Pancreas (tissue), 10 donors: ENCODE results near the gene MRPS33. TPM values are rescaled to one million over a fixed set of nuclear protein-coding genes. Genes with fewer than 3 reads are reported as not detected.

Experiments used
- ATAC-seq, 4 donors: fragments of 200-7000 bp; cut with Tn5 transposase; one replicate each; pipeline versions ENCODE4 v1.8.0 to v1.9.1; 2020; ENCODE audit warnings: mild to moderate bottlenecking in 4 of 4, moderate library complexity in 4 of 4
- DNase-seq, 6 donors: peaks; one replicate each; pipeline ENCODE4 v3.0.0-alpha.2; 2020
- FAIRE-seq: peaks from 2 replicates; lab custom pipeline; 2012; peaks lifted over from hg19 to GRCh38; lab: Jason Lieb, UNC
- H3K27ac ChIP-seq, 4 donors: fragments of 200-600 bp; sonication (generic); 1 replicate in 3 of 4; 2 replicates in 1 of 4; pipeline versions ENCODE4 v1.5.0 to v1.8.0; 2020
- H3K27me3 ChIP-seq, 4 donors: fragments of 200-600 bp; one replicate each; pipeline ENCODE4 v1.8.0; 2021
- H3K36me3 ChIP-seq, 3 donors: fragments of 200-600 bp; sonication (generic) in 1 of 3; one replicate each; pipeline versions ENCODE4 v1.5.0 to v1.8.0; 2020 to 2021
- H3K4me1 ChIP-seq, 3 donors: fragments of 200-600 bp; one replicate each; pipeline ENCODE4 v1.8.0; 2021
- H3K4me3 ChIP-seq, 4 donors: fragments of 200-600 bp; sonication (generic) in 2 of 4; one replicate each; pipeline versions ENCODE4 v1.5.0 to v1.8.0; 2020 to 2021
- H3K9me3 ChIP-seq, 4 donors: fragments of 200-600 bp; one replicate each; pipeline ENCODE4 v1.8.0; 2021
- WGBS, 2 donors: extraction: QIAGEN DNeasy Blood & Tissue Kit; methylation state at CpG; one replicate each; pipeline ENCODE4 v1.1.7; 2013; 5-methylcytosine and 5-hydroxymethylcytosine counted together
- intact Hi-C, 3 donors: fragments of 100-400 bp; cut with DNase I; formaldehyde crosslinking; loops; one replicate each; pipeline versions ENCODE4 v1.11.1 to v1.14.2; 2022
- polyA plus RNA-seq, 2 donors: library from polyadenylated mRNA; stranded (reverse); fragments of 200-250 nt; gene quantifications; one replicate each; pipeline ENCODE4 v1.2.3, GENCODE V29; 2013
- total RNA-seq, 6 donors: library from RNA; stranded (reverse); fragmentation: NEBNext Ultra II Directional in 4 of 6; extraction: Animal tissue kit (Norgen Biotek cat#: 25700) in 4 of 6; gene quantifications; one replicate each; pipeline versions ENCODE4 v1.2.1 to v1.2.4, GENCODE V29; 2021 to 2023
- TF ChIP-seq, protein P1 (sequence below), 4 donors: fragments of 200-600 bp; sonication (generic) in 3 of 4; IDR thresholded peaks; one replicate each; pipeline versions ENCODE4 v1.5.0 to v1.8.0; 2021; ENCODE audit warnings: antibody characterized with exemption in 4 of 4
- donor health status: healthy with polysubstance abuse.
- donor health status: DM: no; HTN: no; CAD: no; lungs with moderate emphysema.
- donor health status: DM: no; HTN: no; CAD: no.
- donor health status: control.
- donor health status: control.
- donor health status: Bipolar disorder and iron deficiency.
- donor health status: DM: yes; HTN: yes; CAD: no.
- donor health status: DM: no; HTN: no; CAD: no.
- donor health status: DM: no; HTN: no; CAD: no.
- donor health status: DM: yes; HTN: yes; CAD: no.

MRPS33 gene
- total and polyA plus RNA-seq, 8 donors: 19.6 to 44.9 (median 28.3) TPM

DNA sequence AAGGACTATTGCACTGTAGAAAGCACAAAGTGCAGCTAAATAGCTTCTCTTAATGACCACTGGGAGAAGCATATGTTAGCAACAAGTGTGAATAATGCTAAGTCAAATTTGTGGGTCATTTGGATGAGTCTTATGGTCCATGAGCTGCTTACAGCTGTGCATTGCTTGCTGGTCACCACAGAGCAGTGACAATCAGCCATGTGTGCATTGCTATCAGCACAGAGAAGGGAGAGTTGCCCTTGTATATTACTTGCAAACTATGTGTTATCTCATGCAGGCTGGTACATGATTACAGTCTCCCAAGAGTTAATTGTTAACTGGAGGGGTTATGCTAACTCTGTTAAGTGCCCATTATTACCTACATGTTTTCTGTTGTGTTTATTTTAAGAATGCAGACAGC, 25.7 kb downstream of the MRPS33 start:
- FAIRE-seq (no peak), ATAC-seq (peak; percentile 34 to 71 (median 55)), DNase-seq (no peak)
- intact Hi-C loops: no loop called here
- no peaks in the 10 kb centered on the region for H3K36me3 ChIP-seq
- H3K27ac ChIP-seq: no peak overlapping the region
- peaks cover 13% of the 10 kb centered on the region in 3 donors for H3K4me1 ChIP-seq
- H3K9me3 ChIP-seq: no peaks in the 10 kb centered on the region
- TF ChIP-seq, protein P1, sequence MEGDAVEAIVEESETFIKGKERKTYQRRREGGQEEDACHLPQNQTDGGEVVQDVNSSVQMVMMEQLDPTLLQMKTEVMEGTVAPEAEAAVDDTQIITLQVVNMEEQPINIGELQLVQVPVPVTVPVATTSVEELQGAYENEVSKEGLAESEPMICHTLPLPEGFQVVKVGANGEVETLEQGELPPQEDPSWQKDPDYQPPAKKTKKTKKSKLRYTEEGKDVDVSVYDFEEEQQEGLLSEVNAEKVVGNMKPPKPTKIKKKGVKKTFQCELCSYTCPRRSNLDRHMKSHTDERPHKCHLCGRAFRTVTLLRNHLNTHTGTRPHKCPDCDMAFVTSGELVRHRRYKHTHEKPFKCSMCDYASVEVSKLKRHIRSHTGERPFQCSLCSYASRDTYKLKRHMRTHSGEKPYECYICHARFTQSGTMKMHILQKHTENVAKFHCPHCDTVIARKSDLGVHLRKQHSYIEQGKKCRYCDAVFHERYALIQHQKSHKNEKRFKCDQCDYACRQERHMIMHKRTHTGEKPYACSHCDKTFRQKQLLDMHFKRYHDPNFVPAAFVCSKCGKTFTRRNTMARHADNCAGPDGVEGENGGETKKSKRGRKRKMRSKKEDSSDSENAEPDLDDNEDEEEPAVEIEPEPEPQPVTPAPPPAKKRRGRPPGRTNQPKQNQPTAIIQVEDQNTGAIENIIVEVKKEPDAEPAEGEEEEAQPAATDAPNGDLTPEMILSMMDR (IDR thresholded peaks at IDR 0.05): no peak
- no peaks in the 10 kb centered on the region for H3K27me3 ChIP-seq
- no peak overlapping the region for H3K4me3 ChIP-seq

DNA sequence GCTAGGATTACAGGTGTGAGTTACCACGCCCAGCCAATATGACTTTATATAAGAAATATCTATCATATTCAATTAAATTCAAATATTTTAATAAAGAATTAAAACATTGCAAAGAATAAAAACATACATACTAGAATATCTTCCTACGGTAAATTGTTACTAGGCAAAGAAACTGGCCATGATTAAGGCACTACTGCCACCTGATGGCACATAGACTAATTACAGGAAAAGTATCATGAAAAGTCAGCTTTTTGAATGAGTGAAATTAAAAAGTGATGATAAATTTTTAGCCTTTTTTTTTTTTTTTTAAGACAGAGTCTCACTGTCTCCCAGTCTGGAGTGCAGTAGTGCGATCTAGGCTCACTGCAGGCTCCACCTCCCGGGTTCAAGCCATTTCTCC, 30.9 kb downstream of the MRPS33 start:
- DNase-seq (no peak), FAIRE-seq (no peak), ATAC-seq (peak in 1 of 4 donors; percentile 42)
- Histone ChIP-seq H3K4me1 (peaks cover 2 to 4% (median 2%) of the 10 kb centered on the region in 3 donors), H3K9me3 (no peaks in the 10 kb centered on the region), H3K27ac (no peak overlapping the region), H3K36me3 (no peaks in the 10 kb centered on the region), H3K27me3 (no peaks in the 10 kb centered on the region), H3K4me3 (no peak overlapping the region)
- TF ChIP-seq, protein P1 (IDR thresholded peaks at IDR 0.05): peak in 1 of 4 donors; percentile 8
- intact Hi-C loops: no loop called here
- WGBS, 2 donors: 65% methylated on average over 4 of the region's 4 CpGs

DNA sequence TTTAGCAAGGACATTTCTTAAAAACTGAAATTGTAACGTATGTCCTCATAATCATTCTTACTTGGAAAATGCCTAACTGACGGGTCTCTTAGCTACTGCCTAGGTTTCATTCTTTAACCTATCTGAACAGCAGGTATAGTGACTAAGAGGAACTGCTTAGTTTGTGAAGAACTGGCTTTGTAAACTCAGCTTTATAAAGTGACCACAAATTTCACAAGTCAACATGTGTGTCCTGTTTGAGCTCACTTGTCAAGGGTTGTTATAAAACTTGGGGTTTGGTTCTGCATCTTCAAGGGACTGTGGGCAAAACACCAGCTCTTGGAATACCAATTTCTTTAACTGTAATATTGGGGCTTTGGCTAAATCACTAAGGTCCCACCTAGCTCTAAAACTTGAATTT, 32.2 kb downstream of the MRPS33 start:
- no peaks in the 10 kb centered on the region for H3K9me3 ChIP-seq
- ATAC-seq (no peak), DNase-seq (no peak), FAIRE-seq (no peak)
- no peaks in the 10 kb centered on the region for H3K4me1 ChIP-seq
- intact Hi-C loops: no loop called here
- no peak overlapping the region for H3K27ac ChIP-seq
- WGBS, 2 donors: 47 to 51% methylated on average over 2 of the region's 2 CpGs
- no peaks in the 10 kb centered on the region for H3K27me3 ChIP-seq
- TF ChIP-seq, protein P1 (IDR thresholded peaks at IDR 0.05): no peak
- H3K4me3 ChIP-seq: no peak overlapping the region
- no peaks in the 10 kb centered on the region for H3K36me3 ChIP-seq

- FAIRE-seq (no peak), DNase-seq (no peak), ATAC-seq (no peak)
- Histone ChIP-seq H3K4me3 (no peak overlapping the region), H3K9me3 (no peaks in the 10 kb centered on the region), H3K27me3 (no peaks in the 10 kb centered on the region), H3K4me1 (no peaks in the 10 kb centered on the region), H3K36me3 (no peaks in the 10 kb centered on the region), H3K27ac (no peak overlapping the region)
- TF ChIP-seq, protein P1 (IDR thresholded peaks at IDR 0.05): no peak
- intact Hi-C loops: no loop called here
- WGBS, 2 donors: 63 to 68% methylated on average over 2 of the region's 2 CpGs
Measured at GRCh38 chr7:140981951-140982350, 32.8 kb downstream of the MRPS33 start.

GRCh38 chr7:140977741-140978140, 37.0 kb downstream of the MRPS33 start:
- WGBS, 2 donors: 84 to 93% methylated on average over 1 of the region's 1 CpG
- Histone ChIP-seq H3K36me3 (no peaks in the 10 kb centered on the region), H3K27me3 (no peaks in the 10 kb centered on the region), H3K9me3 (no peaks in the 10 kb centered on the region), H3K4me3 (no peak overlapping the region), H3K4me1 (no peaks in the 10 kb centered on the region), H3K27ac (no peak overlapping the region)
- ATAC-seq (no peak), FAIRE-seq (no peak), DNase-seq (no peak)
- intact Hi-C loops: no loop called here
- TF ChIP-seq, protein P1 (IDR thresholded peaks at IDR 0.05): no peak
